Measurements from ENCODE around the gene CDON. TPM values are rescaled to one million over a fixed set of nuclear protein-coding genes. Genes with fewer than 3 reads are reported as not detected.
A peak's percentile ranks its signal among the peaks of the same experiment; 100 is the strongest.

Gene CDON
- polyA plus RNA-seq, 3 donors: 0.01 TPM; not detected in 2

GRCh38 chr11:125930076-125930450, 132.6 kb downstream of the CDON start:
- Histone ChIP-seq H2AFZ (ENCODE audit: insufficient read depth, low read depth, low read length, poor library complexity, severe bottlenecking) (no peak overlapping the region), H3K27ac (ENCODE audit: low read depth in 1 of 2, low read length in 2 of 2) (no peak overlapping the region), H4K20me1 (ENCODE audit: insufficient read depth, low read length) (no peaks in the 10 kb centered on the region), H3K27me3 (ENCODE audit: control insufficient read depth in 2 of 2, insufficient read depth in 2 of 2, low read length in 2 of 2) (no peaks in the 10 kb centered on the region), H3K4me1 (ENCODE audit: control insufficient read depth in 1 of 2, insufficient read depth in 2 of 2, low read length in 2 of 2) (peaks cover 9 to 10% of the 10 kb centered on the region in 2 donors), H3K9me3 (replicated peaks in 1 of 2; ENCODE audit: control insufficient read depth in 1 of 2, insufficient read depth in 1 of 2, low read length in 2 of 2) (no peaks in the 10 kb centered on the region), H3K36me3 (replicated peaks in 1 of 2; ENCODE audit: control insufficient read depth in 1 of 2, insufficient read depth in 2 of 2, low read length in 2 of 2) (no peaks in the 10 kb centered on the region), H3K79me2 (ENCODE audit: insufficient read depth, low read length) (no peaks in the 10 kb centered on the region), H3K9ac (ENCODE audit: insufficient read depth, low read length, poor library complexity, severe bottlenecking) (no peak overlapping the region), H3K4me2 (replicated peaks; ENCODE audit: extremely low read depth, low read length, poor library complexity, severe bottlenecking) (no peak overlapping the region), H3K4me3 (replicated peaks in 1 of 3; ENCODE audit: low read depth in 2 of 3, low read length in 3 of 3) (no peak overlapping the region)
- H3K4me3 Mint-ChIP-seq: no peak overlapping the region
- DNase-seq: no peak
- peaks cover 12% of the 10 kb centered on the region for H3K4me1 Mint-ChIP-seq
- intact Hi-C loops (cut with micrococcal nuclease): no loop called here
- no peaks in the 10 kb centered on the region for H3K9me3 Mint-ChIP-seq
- no peaks in the 10 kb centered on the region for H3K36me3 Mint-ChIP-seq
- H3K27ac Mint-ChIP-seq: no peak overlapping the region
- peaks cover 0 to 3% (median 1%) of the 10 kb centered on the region in 3 donors for H3K27me3 Mint-ChIP-seq (ENCODE audit: low read depth in 3 of 3)
- no peak for TF ChIP-seq CTCF (IDR thresholded peaks at IDR 0.05)
- no CpG with 5 or more reads among the region's 11 CpGs for WGBS (ENCODE audit: insufficient coverage)

DNA sequence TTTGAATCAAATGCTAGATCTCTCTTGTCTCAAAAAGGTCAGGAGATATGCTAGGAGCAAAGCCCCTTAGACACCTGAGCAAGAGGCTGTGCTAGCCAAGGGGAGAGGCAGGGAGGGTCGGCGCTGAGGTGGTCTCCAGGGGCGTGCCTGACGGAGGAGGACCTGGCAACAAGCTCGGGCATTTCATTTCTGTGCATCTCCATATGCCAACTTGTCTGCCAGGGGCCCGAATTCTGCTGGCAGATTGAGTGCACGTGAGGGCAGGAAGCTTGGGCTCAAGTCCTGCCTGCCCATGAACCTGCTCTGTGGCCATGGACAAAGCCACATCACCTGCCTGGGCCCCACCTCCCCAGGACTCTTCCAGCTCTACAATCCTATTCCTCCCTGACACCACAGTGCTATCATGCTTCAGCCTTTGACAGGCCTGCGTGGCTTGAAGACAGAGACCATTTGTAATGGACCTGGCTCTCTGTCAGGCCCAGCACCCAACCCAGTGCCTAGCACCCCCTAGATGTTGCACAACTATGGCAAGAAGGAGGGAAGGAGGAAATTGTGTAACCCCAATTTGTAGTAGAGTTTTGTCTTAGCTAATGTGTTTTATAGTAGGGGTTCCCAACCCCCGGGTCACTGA, 133.1 kb downstream of the CDON start:
- H3K27me3 Mint-ChIP-seq (ENCODE audit: low read depth in 3 of 3): peaks cover 0 to 3% (median 1%) of the 10 kb centered on the region in 3 donors
- peak overlapping the region in 1 of 7 donors; percentile 66 for H3K27ac Mint-ChIP-seq

More for the DNA sequence above, 133.1 kb downstream of the CDON start:
- Histone ChIP-seq H3K9ac (ENCODE audit: insufficient read depth, low read length, poor library complexity, severe bottlenecking) (no peak overlapping the region), H3K4me3 (replicated peaks in 1 of 3; ENCODE audit: low read depth in 2 of 3, low read length in 3 of 3) (no peak overlapping the region), H3K79me2 (ENCODE audit: insufficient read depth, low read length) (no peaks in the 10 kb centered on the region), H4K20me1 (ENCODE audit: insufficient read depth, low read length) (no peaks in the 10 kb centered on the region), H3K36me3 (replicated peaks in 1 of 2; ENCODE audit: control insufficient read depth in 1 of 2, insufficient read depth in 2 of 2, low read length in 2 of 2) (no peaks in the 10 kb centered on the region), H3K9me3 (replicated peaks in 1 of 2; ENCODE audit: control insufficient read depth in 1 of 2, insufficient read depth in 1 of 2, low read length in 2 of 2) (no peaks in the 10 kb centered on the region), H2AFZ (ENCODE audit: insufficient read depth, low read depth, low read length, poor library complexity, severe bottlenecking) (no peak overlapping the region), H3K27me3 (ENCODE audit: control insufficient read depth in 2 of 2, insufficient read depth in 2 of 2, low read length in 2 of 2) (no peaks in the 10 kb centered on the region), H3K4me1 (ENCODE audit: control insufficient read depth in 1 of 2, insufficient read depth in 2 of 2, low read length in 2 of 2) (peaks cover 9 to 10% of the 10 kb centered on the region in 2 donors), H3K27ac (ENCODE audit: low read depth in 1 of 2, low read length in 2 of 2) (no peak overlapping the region), H3K4me2 (replicated peaks; ENCODE audit: extremely low read depth, low read length, poor library complexity, severe bottlenecking) (no peak overlapping the region)
- Mint-ChIP-seq H3K9me3 (no peaks in the 10 kb centered on the region), H3K36me3 (no peaks in the 10 kb centered on the region), H3K4me1 (peaks cover 12% of the 10 kb centered on the region), H3K4me3 (no peak overlapping the region)
- WGBS (ENCODE audit: insufficient coverage): 68% methylated on average over 7 of the region's 9 CpGs
- TF ChIP-seq CTCF (IDR thresholded peaks at IDR 0.05): no peak
- intact Hi-C loops (cut with micrococcal nuclease): no loop called here
- peak in 1 of 3 donors; percentile 2 for DNase-seq

All from CD14-positive monocyte (primary cell).